Neural progenitor cell (in vitro differentiated cells): Measurements from ENCODE around the gene ANKS1B. TPM values are rescaled to one million over a fixed set of nuclear protein-coding genes. Genes with fewer than 3 reads are reported as not detected.

Source experiments
- DNase-seq: peaks from one replicate; pipeline ENCODE4 v3.0.0-alpha.2; 2016; ENCODE audit warnings: low spot score
- H2AFZ ChIP-seq: fragments of 200-600 bp; sonication (generic); replicated peaks from 2 replicates; pipeline ENCODE4 v1.6.1; 2016; ENCODE audit warnings: antibody characterized with exemption
- H3F3A ChIP-seq: fragments of 200-600 bp; sonication (generic); 2 replicates; pipeline ENCODE4 v1.6.1; 2016; ENCODE audit warnings: antibody characterized with exemption, low read depth
- H3K27ac ChIP-seq: fragments of 200-600 bp; sonication (generic); 2 replicates; pipeline ENCODE4 v1.5.1; 2016; ENCODE audit warnings: mild to moderate bottlenecking
- H3K27me3 ChIP-seq: fragments of 200-600 bp; sonication (generic); 2 replicates; pipeline ENCODE4 v1.6.1; 2016; ENCODE audit warnings: mild to moderate bottlenecking, moderate library complexity
- H3K36me3 ChIP-seq: fragments of 200-600 bp; sonication (generic); 2 replicates; pipeline ENCODE4 v1.5.1; 2016
- H3K4me1 ChIP-seq: fragments of 200-600 bp; sonication (generic); 2 replicates; pipeline ENCODE4 v1.6.1; 2016; ENCODE audit warnings: mixed run types
- H3K4me2 ChIP-seq: fragments of 200-600 bp; sonication (generic); 2 replicates; pipeline ENCODE4 v1.6.1; 2016
- H3K4me3 ChIP-seq: fragments of 200-600 bp; sonication (generic); 2 replicates; pipeline ENCODE4 v1.5.1; 2016
- H3K79me2 ChIP-seq: fragments of 200-600 bp; sonication (generic); 2 replicates; pipeline ENCODE4 v1.6.1; 2016; ENCODE audit warnings: low read depth
- H3K9ac ChIP-seq: fragments of 200-600 bp; sonication (generic); 2 replicates; pipeline ENCODE4 v1.6.1; 2016
- H3K9me3 ChIP-seq: fragments of 200-600 bp; sonication (generic); 2 replicates; pipeline ENCODE4 v1.5.1; 2016; ENCODE audit warnings: low read depth
- H4K20me1 ChIP-seq: fragments of 200-600 bp; sonication (generic); 2 replicates; pipeline ENCODE4 v1.6.1; 2016; ENCODE audit warnings: low read depth
- H3K27ac Mint-ChIP-seq: 3 replicates; pipeline ENCODE4 v1.8.0; 2021; ENCODE audit warnings: mixed read lengths
- H3K27me3 Mint-ChIP-seq: 2 replicates; pipeline ENCODE4 v1.8.0; 2022; ENCODE audit warnings: low read depth, mild to moderate bottlenecking, inconsistent platforms, moderate library complexity, mixed read lengths; ENCODE audit not compliant: insufficient read depth
- H3K36me3 Mint-ChIP-seq: 3 replicates; pipeline ENCODE4 v1.8.0; 2021; ENCODE audit warnings: mixed read lengths
- H3K4me1 Mint-ChIP-seq: 3 replicates; pipeline ENCODE4 v1.8.0; 2021; ENCODE audit warnings: mixed read lengths
- H3K4me3 Mint-ChIP-seq: 3 replicates; pipeline ENCODE4 v1.8.0; 2021; ENCODE audit warnings: mild to moderate bottlenecking, moderate library complexity, mixed read lengths
- H3K9me3 Mint-ChIP-seq: 3 replicates; pipeline ENCODE4 v1.8.0; 2020; ENCODE audit warnings: mixed read lengths
- CTCF ChIP-seq: fragments of 200-600 bp; sonication (generic); IDR thresholded peaks from 2 replicates; pipeline ENCODE4 v1.5.1; 2017; ENCODE audit warnings: antibody characterized with exemption, mild to moderate bottlenecking
- EZH2 ChIP-seq: fragments of 200-600 bp; sonication (generic); IDR thresholded peaks from 2 replicates; pipeline ENCODE4 v1.6.1; 2017; ENCODE audit warnings: antibody characterized with exemption, mild to moderate bottlenecking, moderate library complexity
- EZH2phosphoT487 ChIP-seq: fragments of 200-600 bp; sonication (generic); IDR thresholded peaks from 2 replicates; pipeline ENCODE4 v1.6.1; 2017; ENCODE audit warnings: antibody characterized with exemption
- total RNA-seq: library from RNA; depleted of rRNA; stranded (reverse); fragments of >200 nt; gene quantifications from 2 replicates; pipeline ENCODE4 v1.2.3, GENCODE V29; 2015; ENCODE audit warnings: low replicate concordance

Gene ANKS1B
- total RNA-seq, 1 donor from 2014 or later: 7.9 TPM

- Histone ChIP-seq H3F3A (no peaks in the 10 kb centered on the region), H2AFZ (no peak overlapping the region), H4K20me1 (no peaks in the 10 kb centered on the region), H3K36me3 (no peaks in the 10 kb centered on the region), H3K79me2 (no peaks in the 10 kb centered on the region), H3K4me2 (no peak overlapping the region), H3K9ac (no peak overlapping the region), H3K27ac (no peak overlapping the region), H3K4me3 (no peak overlapping the region), H3K4me1 (peaks cover 3% of the 10 kb centered on the region), H3K9me3 (no peaks in the 10 kb centered on the region), H3K27me3 (no peaks in the 10 kb centered on the region)
- Mint-ChIP-seq H3K27me3 (no peaks in the 10 kb centered on the region), H3K27ac (no peak overlapping the region), H3K4me3 (no peak overlapping the region), H3K4me1 (no peaks in the 10 kb centered on the region), H3K36me3 (no peaks in the 10 kb centered on the region), H3K9me3 (no peaks in the 10 kb centered on the region)
- TF ChIP-seq EZH2phosphoT487 (no peak), CTCF (no peak), EZH2 (no peak)
- no peak for DNase-seq
Measured at GRCh38 chr12:99833397-99833796, 151.3 kb downstream of the ANKS1B start.

GRCh38 chr12:99824900-99825542 is 159.7 kb downstream of the ANKS1B start:
- no peaks in the 10 kb centered on the region for H3F3A ChIP-seq
- H3K79me2 ChIP-seq: no peaks in the 10 kb centered on the region
- H3K27me3 Mint-ChIP-seq: no peaks in the 10 kb centered on the region
- H2AFZ ChIP-seq: no peak overlapping the region
- H3K36me3 Mint-ChIP-seq: no peaks in the 10 kb centered on the region
- TF ChIP-seq EZH2: no peak
- TF ChIP-seq EZH2phosphoT487: no peak
- TF ChIP-seq CTCF: no peak
- no peaks in the 10 kb centered on the region for H3K9me3 ChIP-seq
- no peak overlapping the region for H3K27ac Mint-ChIP-seq
- H3K9me3 Mint-ChIP-seq: no peaks in the 10 kb centered on the region
- no peak for DNase-seq
- no peak overlapping the region for H3K4me3 ChIP-seq
- no peaks in the 10 kb centered on the region for H3K4me1 ChIP-seq
- no peak overlapping the region for H3K4me2 ChIP-seq
- H3K36me3 ChIP-seq: no peaks in the 10 kb centered on the region
- H3K4me3 Mint-ChIP-seq: no peak overlapping the region
- H3K27ac ChIP-seq: no peak overlapping the region
- H3K9ac ChIP-seq: no peak overlapping the region
- no peaks in the 10 kb centered on the region for H3K4me1 Mint-ChIP-seq
- no peaks in the 10 kb centered on the region for H4K20me1 ChIP-seq
- H3K27me3 ChIP-seq: no peaks in the 10 kb centered on the region

GRCh38 chr12:99822273-99822672 is 162.5 kb downstream of the ANKS1B start:
- TF ChIP-seq EZH2phosphoT487: no peak
- peak; percentile 27 for TF ChIP-seq CTCF
- H3K27ac ChIP-seq: no peak overlapping the region
- H2AFZ ChIP-seq: no peak overlapping the region
- no peaks in the 10 kb centered on the region for H3F3A ChIP-seq
- no peaks in the 10 kb centered on the region for H3K4me1 ChIP-seq
- H3K36me3 Mint-ChIP-seq: no peaks in the 10 kb centered on the region
- no peaks in the 10 kb centered on the region for H4K20me1 ChIP-seq
- DNase-seq: no peak
- H3K36me3 ChIP-seq: no peaks in the 10 kb centered on the region
- H3K79me2 ChIP-seq: no peaks in the 10 kb centered on the region
- H3K9ac ChIP-seq: no peak overlapping the region
- H3K4me1 Mint-ChIP-seq: no peaks in the 10 kb centered on the region
- no peak overlapping the region for H3K4me3 Mint-ChIP-seq
- H3K9me3 ChIP-seq: no peaks in the 10 kb centered on the region
- H3K4me3 ChIP-seq: no peak overlapping the region
- H3K9me3 Mint-ChIP-seq: no peaks in the 10 kb centered on the region
- no peak overlapping the region for H3K27ac Mint-ChIP-seq
- H3K27me3 Mint-ChIP-seq: no peaks in the 10 kb centered on the region
- H3K27me3 ChIP-seq: no peaks in the 10 kb centered on the region
- H3K4me2 ChIP-seq: no peak overlapping the region
